ENCODE measurements around the gene SLCO2A1. TPM values are rescaled to one million over a fixed set of nuclear protein-coding genes. Genes with fewer than 3 reads are reported as not detected.

Gene SLCO2A1
- total RNA-seq, 1 donor from 2014 or later: 40.1 TPM

DNA sequence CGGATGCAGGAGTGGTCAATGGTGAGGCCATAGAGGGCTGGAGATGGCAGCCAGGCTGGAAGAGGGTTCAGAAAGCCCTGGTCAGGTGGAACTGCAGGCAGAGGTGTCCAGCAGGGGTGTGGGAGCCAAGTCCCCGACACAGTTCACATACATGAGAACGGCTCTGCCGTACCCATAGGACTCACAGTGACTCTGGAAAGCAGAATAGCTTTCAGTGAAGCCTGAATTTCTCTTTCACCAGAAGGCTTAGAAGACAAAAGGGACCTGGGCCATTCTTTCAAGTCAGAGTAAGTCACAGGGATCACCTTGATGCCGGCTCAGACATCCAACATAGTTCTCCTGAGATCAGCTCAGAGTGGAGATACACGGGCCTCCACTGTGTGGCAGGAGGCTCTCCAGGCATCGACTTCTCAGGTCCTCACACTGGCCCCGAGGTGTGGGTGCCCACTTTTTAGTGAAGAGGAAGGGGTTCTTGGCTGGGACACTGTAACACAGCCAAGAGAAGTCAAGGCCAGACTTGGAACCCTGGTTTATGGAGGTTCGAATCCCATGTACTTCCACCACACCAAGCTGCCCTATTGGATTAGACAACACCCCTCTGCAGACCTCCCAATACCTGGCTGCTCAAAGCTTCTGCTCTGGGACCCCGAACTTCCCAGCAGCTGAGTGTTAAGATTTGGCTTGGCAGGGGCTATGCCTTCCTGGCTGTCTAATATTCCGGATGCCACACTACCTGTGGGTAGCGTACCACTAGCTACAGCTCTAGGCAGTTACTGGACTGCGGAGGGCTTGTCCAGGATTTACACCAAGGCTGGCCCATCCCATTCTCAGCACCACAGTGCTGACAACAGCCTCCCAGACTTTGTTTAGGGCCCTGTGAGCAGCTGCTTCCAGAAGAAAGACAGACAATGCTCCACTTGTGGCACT, 93.6 kb downstream of the SLCO2A1 start:
- DNase-seq (ENCODE audit: low spot score): peak; percentile 81

GRCh38 chr3:133934996-133935842, 94.5 kb downstream of the SLCO2A1 start:
- peak; percentile 74 for DNase-seq (ENCODE audit: low spot score)

- peak; percentile 83 for DNase-seq (ENCODE audit: low spot score)
Observed at GRCh38 chr3:133934073-133934970, 95.4 kb downstream of the SLCO2A1 start.

DNA sequence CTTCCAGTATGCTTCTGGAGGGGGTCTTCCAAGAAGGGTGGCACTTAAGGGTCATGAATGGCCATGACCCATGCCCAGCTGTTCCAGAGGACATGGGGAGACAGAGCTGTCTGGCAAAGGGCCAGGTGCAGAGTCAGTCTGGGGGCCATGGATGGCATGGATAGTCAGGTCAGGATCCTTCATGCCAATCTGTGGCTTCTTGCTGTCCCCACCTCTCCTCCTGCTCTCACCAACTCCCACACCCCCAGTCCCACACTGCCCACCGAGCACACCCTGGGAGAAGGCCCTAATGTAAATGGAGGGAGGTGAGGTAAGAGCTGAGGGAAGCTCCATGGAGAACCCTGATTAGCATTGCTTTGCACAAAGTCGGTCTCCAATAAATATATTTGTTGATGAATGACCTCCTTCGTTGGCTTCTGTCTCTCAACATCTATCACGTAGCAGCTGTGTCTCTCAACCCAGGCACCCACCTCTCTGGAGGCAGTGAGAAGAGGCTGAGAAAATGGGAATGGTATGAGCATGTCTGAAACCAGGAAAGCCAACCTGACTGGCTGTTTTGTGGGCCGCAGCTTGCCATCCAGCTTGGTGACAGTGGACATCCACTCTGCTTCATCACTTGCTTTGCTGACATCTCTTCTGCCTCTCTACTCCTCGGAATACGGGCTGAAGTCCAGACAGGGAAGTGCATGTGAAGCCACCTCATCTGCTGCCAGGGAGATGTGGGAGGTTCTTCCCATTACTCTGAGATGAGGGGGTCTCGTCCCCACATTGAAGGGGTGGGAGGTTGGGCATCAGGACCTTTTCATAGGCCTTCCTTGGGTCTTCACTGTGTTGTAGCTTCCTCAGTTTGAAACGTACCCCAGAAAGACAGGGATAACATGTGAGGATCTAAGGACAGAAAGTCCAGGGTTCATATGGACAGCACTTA, 96.4 kb downstream of the SLCO2A1 start:
- DNase-seq (ENCODE audit: low spot score): peak; percentile 80

GRCh38 chr3:133932009-133932408, 97.7 kb downstream of the SLCO2A1 start:
- DNase-seq (ENCODE audit: low spot score): peak; percentile 55

DNA sequence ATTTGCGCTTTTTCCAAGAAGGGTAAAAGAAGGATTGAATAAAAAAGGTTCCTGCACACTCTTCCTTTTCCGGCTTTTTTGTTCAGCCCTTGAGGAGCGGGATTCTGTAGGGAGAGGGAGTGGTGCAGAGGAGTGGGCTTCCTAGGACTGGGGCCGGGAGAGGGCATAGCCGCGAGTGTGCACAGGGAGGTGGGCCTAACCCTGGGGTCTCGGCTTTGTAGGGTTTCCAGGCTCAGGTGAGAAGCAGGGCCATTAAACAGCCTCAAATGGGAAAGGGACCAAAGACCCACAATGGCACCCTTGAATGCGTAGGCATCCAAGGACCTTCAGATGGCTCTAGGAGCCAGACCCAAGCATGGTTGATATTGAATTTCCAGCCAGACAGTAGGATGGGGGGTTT, 98.6 kb downstream of the SLCO2A1 start:
- peak; percentile 53 for DNase-seq (ENCODE audit: low spot score)

- DNase-seq (ENCODE audit: low spot score): no peak
Observed at GRCh38 chr3:133930341-133930933, 99.3 kb downstream of the SLCO2A1 start.

DNA sequence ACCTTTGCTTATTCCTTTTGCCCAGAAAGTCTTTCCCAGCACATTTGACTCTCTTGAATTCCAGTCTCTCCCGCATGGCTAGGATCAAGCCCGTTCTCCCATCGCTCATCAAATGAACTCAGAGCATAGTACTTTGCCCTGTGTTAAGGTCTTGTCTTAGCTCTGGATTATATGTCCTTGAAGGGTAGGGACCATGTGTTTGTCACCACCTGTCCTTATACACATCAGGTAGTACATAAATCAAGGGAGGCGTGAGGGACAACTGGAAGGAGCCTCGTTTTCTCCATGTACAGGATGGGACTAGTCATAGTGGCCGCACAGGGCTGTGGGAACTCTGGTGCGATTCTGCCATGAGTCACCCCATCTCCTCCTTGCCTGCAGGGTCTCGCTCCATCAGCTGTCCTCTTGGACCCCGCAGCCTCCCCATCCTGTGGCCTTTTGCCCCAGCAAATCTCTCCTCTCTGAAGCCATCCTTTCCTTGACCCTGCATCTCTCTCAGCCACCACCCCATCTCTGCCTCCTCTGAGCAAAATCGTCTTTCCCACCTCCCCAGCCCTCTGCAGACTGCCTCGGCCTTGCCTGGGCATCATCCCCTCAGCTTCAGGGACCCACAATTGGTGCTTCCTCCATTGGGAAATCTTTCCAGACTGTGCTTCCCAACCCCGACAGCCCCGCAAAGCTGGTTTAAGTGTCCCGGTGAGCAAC, 100.7 kb downstream of the SLCO2A1 start:
- no peak for DNase-seq (ENCODE audit: low spot score)

- DNase-seq (ENCODE audit: low spot score): peak; percentile 85
Observed at GRCh38 chr3:133928136-133928893, 101.4 kb downstream of the SLCO2A1 start.

DNA sequence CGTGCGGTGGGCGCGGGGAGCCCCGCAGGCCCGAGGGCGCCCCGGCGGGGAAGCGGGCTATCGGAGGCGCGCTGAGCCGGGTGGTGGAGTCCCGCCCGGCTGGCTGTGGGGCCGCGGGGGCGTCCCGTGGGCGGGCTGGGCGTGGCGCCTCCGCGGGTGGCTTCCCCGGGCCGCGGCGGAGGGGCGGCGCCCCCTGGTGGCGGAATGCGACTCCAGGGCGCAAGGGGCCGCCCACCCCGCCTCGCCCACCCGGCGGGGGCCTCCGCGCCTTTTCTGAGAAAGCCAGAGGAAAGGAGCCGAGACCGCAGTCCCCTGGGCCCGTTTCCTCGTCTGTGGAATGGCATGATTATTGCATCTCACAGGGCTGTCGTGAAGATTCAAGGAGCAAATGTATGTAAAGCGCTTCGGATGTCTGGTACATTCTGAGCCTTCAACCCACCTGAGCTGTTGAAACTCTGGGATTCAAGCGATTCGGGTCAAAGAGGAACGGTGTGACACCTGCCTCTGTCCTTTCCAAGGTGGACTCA, 102.1 kb downstream of the SLCO2A1 start:
- no peak for DNase-seq (ENCODE audit: low spot score)

DNA sequence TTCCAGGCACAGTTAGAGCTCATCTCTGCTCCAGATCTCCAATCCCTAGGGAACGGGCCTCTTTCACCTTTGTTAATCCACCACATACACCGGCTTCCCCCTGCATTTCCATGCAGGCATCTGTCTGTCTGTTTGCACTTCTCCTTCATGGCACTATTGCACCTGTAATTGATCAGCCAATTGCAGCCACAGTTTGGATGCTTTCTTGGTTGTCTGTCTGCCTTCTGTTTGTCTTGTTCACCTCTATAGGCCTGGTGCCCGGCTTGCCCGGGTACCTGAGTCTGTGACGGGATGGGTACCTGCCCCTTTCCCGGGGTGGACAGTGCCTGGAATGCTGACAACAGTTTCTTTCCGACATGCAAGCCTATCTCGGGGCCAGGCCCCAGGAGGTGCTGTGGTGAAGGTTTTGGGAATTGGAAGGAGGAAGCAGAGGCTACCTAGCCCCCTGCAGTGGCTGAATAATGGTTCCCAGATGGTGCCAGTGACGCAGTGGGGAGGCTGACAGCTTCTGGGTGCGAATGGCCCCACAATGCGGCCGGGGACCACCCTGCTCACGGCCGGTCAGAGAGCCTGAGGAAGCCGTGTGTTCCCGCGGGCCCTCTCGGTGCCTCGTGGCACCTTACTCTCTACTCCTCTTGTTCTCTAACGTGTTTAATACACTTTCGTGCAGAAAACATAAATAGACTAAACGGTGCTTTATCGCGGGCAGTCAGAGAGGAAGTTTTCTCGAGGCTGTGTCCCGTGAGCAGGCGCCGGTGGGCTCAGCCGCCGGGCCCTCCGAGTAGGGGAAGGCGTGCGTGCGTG, 102.8 kb downstream of the SLCO2A1 start:
- DNase-seq (ENCODE audit: low spot score): no peak

- DNase-seq (ENCODE audit: low spot score): no peak
Observed at GRCh38 chr3:133925960-133926735, 103.6 kb downstream of the SLCO2A1 start.

- DNase-seq (ENCODE audit: low spot score): no peak
Observed at GRCh38 chr3:133924041-133924440, 105.7 kb downstream of the SLCO2A1 start.

DNA sequence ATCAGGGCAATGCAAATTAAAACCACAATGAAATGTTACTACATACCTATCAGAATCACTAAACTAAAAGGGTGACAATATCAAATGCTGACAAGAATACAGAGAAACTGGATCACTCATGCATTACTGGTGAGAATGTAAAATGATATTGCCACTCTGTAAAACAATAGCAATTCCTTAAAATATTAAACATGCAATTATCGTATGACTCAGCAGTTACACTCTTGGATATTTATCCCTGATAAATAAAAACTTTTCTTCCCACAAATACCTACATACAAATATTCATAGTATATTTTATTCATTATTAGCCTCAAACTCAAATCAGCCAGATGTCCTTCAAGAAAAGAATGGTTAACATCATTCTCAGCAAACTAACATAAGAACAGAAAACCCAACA, 108.1 kb downstream of the SLCO2A1 start:
- no peak for DNase-seq (ENCODE audit: low spot score)

DNA sequence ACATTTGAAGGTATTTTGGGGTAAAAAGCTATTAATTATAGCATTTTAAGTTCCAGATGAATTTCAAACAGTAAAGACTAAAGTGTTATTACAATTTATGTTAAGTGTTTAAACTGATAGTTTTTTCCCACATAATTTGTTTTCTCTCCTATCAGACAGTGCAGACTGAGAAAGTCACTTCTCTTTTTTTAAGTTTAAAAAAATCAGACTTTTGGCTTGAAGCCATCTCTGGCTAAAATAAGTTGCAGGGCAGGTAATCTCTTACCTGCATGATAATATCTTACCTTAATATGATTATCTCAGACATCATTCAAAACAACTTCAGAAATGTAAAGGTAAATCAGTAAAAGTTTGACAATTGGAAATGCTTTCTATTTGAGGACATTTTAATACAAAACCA, 112.6 kb downstream of the SLCO2A1 start:
- no peak for DNase-seq (ENCODE audit: low spot score)
